Gastroesophageal sphincter (tissue), 3 donors: Measurements from ENCODE around the gene THY1.

Source experiments
- EP300 ChIP-seq: sonication (generic); formaldehyde crosslinking; IDR thresholded peaks from one replicate; pipeline ENCODE4 v1.6.1; 2017; ENCODE audit warnings: antibody characterized with exemption, mild to moderate bottlenecking
- POLR2A ChIP-seq, 2 donors: fragments of 450-650 bp; IDR thresholded peaks; one replicate each; pipeline ENCODE4 v1.6.1; 2017; ENCODE audit warnings: antibody characterized with exemption in 2 of 2, mild to moderate bottlenecking in 2 of 2, moderate library complexity in 1 of 2
- TF ChIP-seq, protein P1 (sequence below), 4 experiments: fragments of 200-600 bp in 2 of 4; fragments of 450-650 bp in 2 of 4; sonication (generic) in 1 of 4; IDR thresholded peaks; one replicate each; pipeline ENCODE4 v1.5.1; 2017 to 2019; ENCODE audit warnings: antibody characterized with exemption in 4 of 4, mild to moderate bottlenecking in 2 of 4, moderate library complexity in 2 of 4

DNA sequence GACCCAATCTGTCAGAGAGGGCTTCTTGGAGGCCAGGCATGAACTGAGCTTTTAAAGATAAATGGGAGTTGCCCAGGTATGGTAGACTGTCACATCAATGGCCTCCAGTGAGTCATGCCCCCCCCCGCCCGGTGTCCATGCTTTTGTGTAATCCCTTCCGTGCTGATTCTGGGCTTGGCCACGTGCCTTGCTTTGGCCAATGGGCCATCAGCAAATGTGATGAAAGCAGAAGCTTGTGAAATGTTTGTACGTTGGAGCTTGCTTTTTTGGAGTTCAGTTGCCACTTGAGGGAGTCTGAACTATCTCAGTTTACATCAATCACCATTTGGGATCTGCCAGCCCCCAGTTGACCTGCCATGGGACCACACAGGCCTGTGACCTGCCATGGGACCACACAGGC is 4.3 kb upstream of the THY1 start:
- TF ChIP-seq, protein P1, sequence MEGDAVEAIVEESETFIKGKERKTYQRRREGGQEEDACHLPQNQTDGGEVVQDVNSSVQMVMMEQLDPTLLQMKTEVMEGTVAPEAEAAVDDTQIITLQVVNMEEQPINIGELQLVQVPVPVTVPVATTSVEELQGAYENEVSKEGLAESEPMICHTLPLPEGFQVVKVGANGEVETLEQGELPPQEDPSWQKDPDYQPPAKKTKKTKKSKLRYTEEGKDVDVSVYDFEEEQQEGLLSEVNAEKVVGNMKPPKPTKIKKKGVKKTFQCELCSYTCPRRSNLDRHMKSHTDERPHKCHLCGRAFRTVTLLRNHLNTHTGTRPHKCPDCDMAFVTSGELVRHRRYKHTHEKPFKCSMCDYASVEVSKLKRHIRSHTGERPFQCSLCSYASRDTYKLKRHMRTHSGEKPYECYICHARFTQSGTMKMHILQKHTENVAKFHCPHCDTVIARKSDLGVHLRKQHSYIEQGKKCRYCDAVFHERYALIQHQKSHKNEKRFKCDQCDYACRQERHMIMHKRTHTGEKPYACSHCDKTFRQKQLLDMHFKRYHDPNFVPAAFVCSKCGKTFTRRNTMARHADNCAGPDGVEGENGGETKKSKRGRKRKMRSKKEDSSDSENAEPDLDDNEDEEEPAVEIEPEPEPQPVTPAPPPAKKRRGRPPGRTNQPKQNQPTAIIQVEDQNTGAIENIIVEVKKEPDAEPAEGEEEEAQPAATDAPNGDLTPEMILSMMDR (IDR thresholded peaks at IDR 0.05): no peak
- TF ChIP-seq POLR2A (IDR thresholded peaks at IDR 0.05) (no peak), EP300 (no peak)
